Endothelial cell (in vitro differentiated cells): ENCODE data around the gene WWC1. TPM values are rescaled to one million over a fixed set of nuclear protein-coding genes. Genes with fewer than 3 reads are reported as not detected.

Source experiments
- DNase-seq: peaks from one replicate; pipeline ENCODE4 v3.0.0; 2021; ENCODE audit warnings: low spot score
- H3K27ac Mint-ChIP-seq: one replicate; pipeline ENCODE4 v1.8.0; 2021; ENCODE audit warnings: mixed read lengths, inconsistent platforms; ENCODE audit not compliant: unreplicated experiment
- H3K27me3 Mint-ChIP-seq: one replicate; pipeline ENCODE4 v1.8.0; 2021; ENCODE audit warnings: mild to moderate bottlenecking, moderate library complexity, mixed read lengths, inconsistent platforms; ENCODE audit not compliant: unreplicated experiment
- H3K36me3 Mint-ChIP-seq: one replicate; pipeline ENCODE4 v1.8.0; 2021; ENCODE audit warnings: mild to moderate bottlenecking, low read depth, mixed read lengths, inconsistent platforms; ENCODE audit not compliant: unreplicated experiment
- H3K4me1 Mint-ChIP-seq: one replicate; pipeline ENCODE4 v1.8.0; 2021; ENCODE audit warnings: mild to moderate bottlenecking, mixed read lengths, inconsistent platforms; ENCODE audit not compliant: unreplicated experiment
- H3K4me3 Mint-ChIP-seq: one replicate; pipeline ENCODE4 v1.8.0; 2021; ENCODE audit warnings: mild to moderate bottlenecking, mixed read lengths, inconsistent platforms; ENCODE audit not compliant: unreplicated experiment
- H3K9me3 Mint-ChIP-seq: one replicate; pipeline ENCODE4 v1.8.0; 2021; ENCODE audit warnings: mixed read lengths, inconsistent platforms; ENCODE audit not compliant: unreplicated experiment
- total RNA-seq: library from RNA; stranded (reverse); fragmentation: NEBNext Ultra II Directional; extraction: Animal tissue kit (Norgen Biotek cat#: 25700); gene quantifications from one replicate; pipeline ENCODE4 v1.2.1, GENCODE V29; 2021; ENCODE audit not compliant: unreplicated experiment
- TF ChIP-seq, protein P1 (sequence below): fragments of 200-600 bp; sonication (generic); IDR thresholded peaks from one replicate; pipeline ENCODE4 v1.5.0; 2021; ENCODE audit warnings: antibody characterized with exemption; ENCODE audit not compliant: unreplicated experiment

The WWC1 gene
- total RNA-seq, 1 donor from 2014 or later: 1.1 TPM

DNA sequence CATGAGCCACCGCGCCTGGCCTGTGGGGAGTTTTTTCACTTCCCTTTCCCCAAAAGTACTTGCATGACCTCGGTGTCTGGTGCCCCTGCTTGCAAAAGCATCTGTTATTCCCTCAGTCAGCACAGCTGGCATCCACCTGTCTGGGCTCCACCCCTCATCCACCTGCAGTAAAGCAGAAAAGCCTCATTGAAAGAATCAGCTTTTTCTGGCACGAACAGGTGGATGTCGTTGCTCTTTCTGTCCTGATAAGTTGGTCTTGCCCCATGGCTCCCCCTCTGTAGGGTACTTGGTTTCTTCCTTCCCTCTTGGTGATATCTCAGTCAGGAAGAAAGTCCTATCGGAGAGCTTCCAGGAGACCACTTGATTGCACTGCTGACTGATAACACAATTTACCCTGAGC is 37.4 kb downstream of the WWC1 start:
- Mint-ChIP-seq H3K4me3 (no peak overlapping the region), H3K4me1 (peaks cover 13% of the 10 kb centered on the region), H3K36me3 (no peaks in the 10 kb centered on the region), H3K27ac (no peak overlapping the region), H3K27me3 (peaks cover 5% of the 10 kb centered on the region), H3K9me3 (no peaks in the 10 kb centered on the region)
- TF ChIP-seq, protein P1, sequence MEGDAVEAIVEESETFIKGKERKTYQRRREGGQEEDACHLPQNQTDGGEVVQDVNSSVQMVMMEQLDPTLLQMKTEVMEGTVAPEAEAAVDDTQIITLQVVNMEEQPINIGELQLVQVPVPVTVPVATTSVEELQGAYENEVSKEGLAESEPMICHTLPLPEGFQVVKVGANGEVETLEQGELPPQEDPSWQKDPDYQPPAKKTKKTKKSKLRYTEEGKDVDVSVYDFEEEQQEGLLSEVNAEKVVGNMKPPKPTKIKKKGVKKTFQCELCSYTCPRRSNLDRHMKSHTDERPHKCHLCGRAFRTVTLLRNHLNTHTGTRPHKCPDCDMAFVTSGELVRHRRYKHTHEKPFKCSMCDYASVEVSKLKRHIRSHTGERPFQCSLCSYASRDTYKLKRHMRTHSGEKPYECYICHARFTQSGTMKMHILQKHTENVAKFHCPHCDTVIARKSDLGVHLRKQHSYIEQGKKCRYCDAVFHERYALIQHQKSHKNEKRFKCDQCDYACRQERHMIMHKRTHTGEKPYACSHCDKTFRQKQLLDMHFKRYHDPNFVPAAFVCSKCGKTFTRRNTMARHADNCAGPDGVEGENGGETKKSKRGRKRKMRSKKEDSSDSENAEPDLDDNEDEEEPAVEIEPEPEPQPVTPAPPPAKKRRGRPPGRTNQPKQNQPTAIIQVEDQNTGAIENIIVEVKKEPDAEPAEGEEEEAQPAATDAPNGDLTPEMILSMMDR: no peak
- peak; percentile 40 for DNase-seq

DNA sequence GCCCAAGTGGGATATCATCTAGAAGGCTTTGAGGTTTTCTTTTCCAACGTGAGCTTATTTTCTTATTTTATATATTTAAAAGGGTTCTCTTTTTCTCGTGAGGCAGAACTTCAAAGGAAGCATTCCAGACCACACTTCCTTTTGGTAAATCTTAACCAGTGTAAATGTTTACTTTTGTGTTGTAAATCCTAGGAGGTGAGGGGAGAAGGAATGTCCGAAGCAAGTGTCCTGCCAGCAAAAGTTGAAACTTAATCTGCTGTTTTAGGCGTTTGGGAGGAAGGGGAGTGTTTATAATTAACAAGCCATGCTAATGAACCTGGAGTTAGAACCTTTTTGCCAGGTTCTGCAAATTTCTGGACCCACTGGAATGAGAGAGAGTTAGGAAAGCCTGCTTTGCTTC is 37.9 kb downstream of the WWC1 start:
- no peaks in the 10 kb centered on the region for H3K36me3 Mint-ChIP-seq
- no peak overlapping the region for H3K4me3 Mint-ChIP-seq
- no peak for DNase-seq

DNA sequence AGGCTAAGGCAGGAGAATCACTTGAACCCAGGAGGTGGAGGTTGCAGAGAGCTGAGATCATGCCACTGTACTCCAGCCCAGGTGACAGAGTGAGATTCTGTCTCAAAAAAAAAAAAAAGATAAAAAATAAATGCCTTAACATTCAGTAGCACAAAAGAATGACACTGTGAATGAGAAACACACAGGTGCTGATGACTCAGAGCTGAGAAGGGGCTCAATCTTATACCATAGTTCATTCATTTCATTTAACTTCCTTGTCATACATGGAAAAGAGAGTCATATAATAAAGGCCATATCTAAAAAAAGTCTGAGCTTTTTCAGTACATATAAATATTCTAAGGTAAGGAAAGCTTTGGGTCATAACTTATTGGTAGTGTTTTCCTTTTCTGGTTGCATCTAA is 40.6 kb downstream of the WWC1 start:
- no peaks in the 10 kb centered on the region for H3K9me3 Mint-ChIP-seq
- H3K4me1 Mint-ChIP-seq: peaks cover 13% of the 10 kb centered on the region
- TF ChIP-seq, protein P1: no peak
- no peak overlapping the region for H3K27ac Mint-ChIP-seq
- no peak overlapping the region for H3K4me3 Mint-ChIP-seq
- H3K36me3 Mint-ChIP-seq: no peaks in the 10 kb centered on the region
- no peak for DNase-seq
- H3K27me3 Mint-ChIP-seq: peaks cover 11% of the 10 kb centered on the region

More for the DNA sequence above, 37.9 kb downstream of the WWC1 start:
- Mint-ChIP-seq H3K27me3 (peaks cover 8% of the 10 kb centered on the region), H3K4me1 (peaks cover 13% of the 10 kb centered on the region), H3K9me3 (no peaks in the 10 kb centered on the region), H3K27ac (peak overlapping the region; percentile 20)
- TF ChIP-seq, protein P1: no peak

DNA sequence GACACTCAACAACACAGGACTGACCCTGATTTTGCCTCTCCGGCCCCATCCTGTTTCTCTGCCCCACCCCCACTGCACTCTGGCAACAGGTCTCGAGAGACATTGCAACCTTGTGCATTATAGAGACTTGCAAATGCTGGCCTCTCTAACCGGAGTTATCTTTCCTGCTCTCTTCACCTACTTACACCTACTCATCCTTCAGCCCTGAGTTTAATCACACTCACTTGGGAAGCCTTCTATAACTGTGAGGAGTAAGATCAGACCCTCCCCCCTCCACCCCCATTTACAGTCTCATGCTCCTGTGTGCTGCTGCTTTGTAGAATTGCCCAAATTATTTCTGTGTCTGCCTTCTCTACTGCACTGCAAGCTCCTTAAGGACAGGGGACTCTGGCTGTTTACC is 42.8 kb downstream of the WWC1 start:
- Mint-ChIP-seq H3K4me3 (no peak overlapping the region), H3K9me3 (no peaks in the 10 kb centered on the region), H3K27ac (no peak overlapping the region), H3K36me3 (no peaks in the 10 kb centered on the region), H3K4me1 (peaks cover 8% of the 10 kb centered on the region), H3K27me3 (peaks cover 15% of the 10 kb centered on the region)
- DNase-seq: no peak
- TF ChIP-seq, protein P1: no peak

DNA sequence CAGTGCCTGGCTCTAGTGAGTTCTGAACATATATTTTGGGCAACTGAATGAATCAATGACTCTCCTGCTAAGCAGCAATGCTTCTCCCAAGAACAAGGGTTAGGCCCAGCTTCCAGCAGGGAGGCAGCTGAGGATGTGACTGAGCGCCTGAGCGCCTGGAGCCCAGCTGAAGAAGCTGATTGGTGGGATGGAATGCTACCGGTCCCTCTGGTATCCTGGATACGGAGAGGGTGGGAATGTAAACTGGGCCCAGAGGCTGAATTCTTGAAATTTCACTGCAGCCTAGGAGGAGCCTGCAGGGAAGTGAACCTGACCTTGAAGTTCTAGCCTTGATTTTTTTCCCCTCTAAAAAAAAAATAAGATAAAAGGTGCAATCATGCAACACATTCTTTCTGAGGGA is 43.2 kb downstream of the WWC1 start:
- peak; percentile 41 for DNase-seq
- TF ChIP-seq, protein P1: no peak
- H3K27me3 Mint-ChIP-seq: peaks cover 15% of the 10 kb centered on the region
- H3K4me1 Mint-ChIP-seq: peaks cover 4% of the 10 kb centered on the region
- no peak overlapping the region for H3K27ac Mint-ChIP-seq
- no peaks in the 10 kb centered on the region for H3K9me3 Mint-ChIP-seq
- no peak overlapping the region for H3K4me3 Mint-ChIP-seq
- H3K36me3 Mint-ChIP-seq: no peaks in the 10 kb centered on the region
